SK-N-SH (cell line): Measurements from ENCODE around the gene DUOX2. TPM values are rescaled to one million over a fixed set of nuclear protein-coding genes. Genes with fewer than 3 reads are reported as not detected.

Experiments used
- CTCF ChIA-PET: fragments of 300-600, 350-600 bp; formaldehyde crosslinking; extraction: SDS; loops from one replicate; lab custom pipeline; 2021; lab: Yijun Ruan, JAX
- POLR2A ChIA-PET: fragments of 350-600 bp; sonication (Branson Sonifier 250); formaldehyde crosslinking; extraction: SDS; loops from one replicate; lab custom pipeline; 2020; ENCODE audit warnings: antibody characterized with exemption, inconsistent platforms; lab: Yijun Ruan, JAX
- DNase-seq: peaks from one replicate; pipeline ENCODE4 v3.0.0; 2012
- H2AFZ ChIP-seq: fragments of 200-600 bp; sonication (generic); 2 replicates; pipeline ENCODE4 v1.8.1; 2016; ENCODE audit warnings: antibody characterized with exemption, mild to moderate bottlenecking, low read depth
- H3F3A ChIP-seq: fragments of 200-600 bp; sonication (generic); replicated peaks from 2 replicates; pipeline ENCODE3; 2016; ENCODE audit warnings: antibody characterized with exemption, mild to moderate bottlenecking; ENCODE audit not compliant: insufficient read depth
- H3K27ac ChIP-seq, 2 experiments: fragments of 200-500 bp in 1 of 2; fragments of 200-600 bp in 1 of 2; sonication (Bioruptor generic) in 1 of 2; sonication (generic), shearing (Covaris generic) in 1 of 2; 2 replicates each; pipeline versions ENCODE4 v1.5.1 to v1.6.1; 2014 to 2016; ENCODE audit warnings: low read depth in 2 of 2, inconsistent platforms in 1 of 2, low read length in 1 of 2, mild to moderate bottlenecking in 1 of 2, mixed read lengths in 1 of 2
- H3K27me3 ChIP-seq: fragments of 200-600 bp; sonication (generic), shearing (Covaris generic); 2 replicates; pipeline ENCODE4 v1.6.1; 2016; ENCODE audit warnings: mixed run types; ENCODE audit not compliant: insufficient read depth
- H3K36me3 ChIP-seq, 2 experiments: fragments of 200-500 bp in 1 of 2; fragments of 200-600 bp in 1 of 2; sonication (Bioruptor generic) in 1 of 2; sonication (generic) in 1 of 2; replicated peaks in 1 of 2; 2 replicates each; pipeline versions ENCODE3 to v1.5.1; 2014 to 2016; ENCODE audit warnings: low read length in 1 of 2, mild to moderate bottlenecking in 1 of 2; ENCODE audit not compliant: insufficient read depth in 2 of 2, control insufficient read depth in 1 of 2
- H3K4me1 ChIP-seq, 2 experiments: fragments of 200-500 bp in 1 of 2; fragments of 200-600 bp in 1 of 2; sonication (Bioruptor generic) in 1 of 2; sonication (generic), shearing (Covaris generic) in 1 of 2; 2 replicates each; pipeline versions ENCODE4 v1.5.1 to v1.6.1; 2014 to 2016; ENCODE audit warnings: low read depth in 1 of 2, low read length in 1 of 2, mixed run types in 1 of 2; ENCODE audit not compliant: insufficient read depth in 2 of 2, control insufficient read depth in 1 of 2
- H3K4me2 ChIP-seq: fragments of 200-600 bp; sonication (generic), shearing (Covaris generic); 2 replicates; pipeline ENCODE4 v1.6.1; 2017; ENCODE audit warnings: mixed run types
- H3K4me3 ChIP-seq, 2 experiments: fragments of 200-500 bp in 1 of 2; fragments of 200-600 bp in 1 of 2; sonication (Bioruptor generic) in 1 of 2; sonication (generic), shearing (Covaris generic) in 1 of 2; 2 replicates each; pipeline versions ENCODE4 v1.5.1 to v1.8.1; 2014 to 2016; ENCODE audit warnings: low read depth in 2 of 2, inconsistent platforms in 1 of 2, low read length in 1 of 2, mild to moderate bottlenecking in 1 of 2, mixed read lengths in 1 of 2, moderate library complexity in 1 of 2
- H3K79me2 ChIP-seq: fragments of 200-600 bp; sonication (generic); 2 replicates; pipeline ENCODE4 v1.8.1; 2017; ENCODE audit warnings: mild to moderate bottlenecking; ENCODE audit not compliant: insufficient read depth
- H3K9ac ChIP-seq: fragments of 200-600 bp; sonication (generic); 2 replicates; pipeline ENCODE4 v1.6.1; 2017; ENCODE audit warnings: mixed run types
- H3K9me2 ChIP-seq: fragments of 200-600 bp; sonication (generic); 2 replicates; pipeline ENCODE4 v1.6.1; 2017; ENCODE audit warnings: mixed run types
- H3K9me3 ChIP-seq: fragments of 200-600 bp; sonication (generic); 2 replicates; pipeline ENCODE4 v1.6.1; 2017; ENCODE audit warnings: mixed run types, mild to moderate bottlenecking, moderate library complexity
- H4K20me1 ChIP-seq: fragments of 200-600 bp; sonication (generic); 2 replicates; pipeline ENCODE4 v1.6.1; 2017; ENCODE audit warnings: mild to moderate bottlenecking, mixed run types; ENCODE audit not compliant: insufficient read depth
- CHD2 ChIP-seq: fragments of 150-350 bp; IDR thresholded peaks from 2 replicates; pipeline ENCODE4 v1.6.1; 2018; ENCODE audit warnings: low read length; ENCODE audit not compliant: partially characterized antibody
- EP300 ChIP-seq, 2 experiments: IDR thresholded peaks; 2 replicates each; pipeline versions ENCODE4 v1.4.0 to v1.6.1; 2012; ENCODE audit warnings: borderline replicate concordance in 1 of 2, low read depth in 1 of 2, low read length in 1 of 2
- FOSL2 ChIP-seq: IDR thresholded peaks from 2 replicates; pipeline ENCODE4 v1.4.0; 2012; ENCODE audit warnings: low read depth, mild to moderate bottlenecking, moderate library complexity, borderline replicate concordance
- FOXJ3 ChIP-seq: sonication (generic); formaldehyde crosslinking; IDR thresholded peaks from 2 replicates; pipeline ENCODE4 v1.5.1; 2020; ENCODE audit warnings: mild to moderate bottlenecking, missing genetic modification reagents
- FOXM1 ChIP-seq: IDR thresholded peaks from 2 replicates; pipeline ENCODE4 v1.4.0; 2012; ENCODE audit warnings: low read depth, mild to moderate bottlenecking
- GABPA ChIP-seq: IDR thresholded peaks from 2 replicates; pipeline ENCODE4 v1.4.0; 2012; ENCODE audit warnings: low read depth, mild to moderate bottlenecking
- JUND ChIP-seq: IDR thresholded peaks from 2 replicates; pipeline ENCODE4 v1.4.0; 2012
- MEF2A ChIP-seq: IDR thresholded peaks from 2 replicates; pipeline ENCODE4 v1.4.0; 2012; ENCODE audit warnings: low read depth, borderline replicate concordance
- NFIC ChIP-seq: IDR thresholded peaks from 2 replicates; pipeline ENCODE4 v1.4.0; 2012; ENCODE audit warnings: borderline replicate concordance
- RAD21 ChIP-seq: IDR thresholded peaks from 2 replicates; pipeline ENCODE4 v1.6.1; 2012; ENCODE audit warnings: mild to moderate bottlenecking, low read length
- RCOR1 ChIP-seq: fragments of 150-350 bp; IDR thresholded peaks from 2 replicates; pipeline ENCODE4 v1.6.1; 2017; ENCODE audit warnings: antibody characterized with exemption, low read length
- REST ChIP-seq: IDR thresholded peaks from 2 replicates; pipeline ENCODE4 v1.6.1; 2012; ENCODE audit warnings: mild to moderate bottlenecking, low read depth, low read length, moderate library complexity
- RFX5 ChIP-seq: IDR thresholded peaks from 2 replicates; pipeline ENCODE4 v1.6.1; 2012; ENCODE audit warnings: mild to moderate bottlenecking, improper control_type of control experiment, low read length
- SIN3A ChIP-seq: IDR thresholded peaks from 2 replicates; pipeline ENCODE4 v1.6.1; 2012; ENCODE audit warnings: low read depth, mild to moderate bottlenecking, low read length, moderate library complexity, borderline replicate concordance
- TEAD4 ChIP-seq: IDR thresholded peaks from 2 replicates; pipeline ENCODE4 v1.4.0; 2012; ENCODE audit warnings: mild to moderate bottlenecking, borderline replicate concordance; ENCODE audit not compliant: insufficient read depth
- USF2 ChIP-seq: fragments of 150-350 bp; IDR thresholded peaks from 2 replicates; pipeline ENCODE4 v1.6.1; 2017; ENCODE audit warnings: antibody characterized with exemption, low read length, low read depth, borderline replicate concordance
- YY1 ChIP-seq: IDR thresholded peaks from 2 replicates; pipeline ENCODE4 v1.4.0; 2012; ENCODE audit warnings: low read depth, mild to moderate bottlenecking
- ZBTB33 ChIP-seq: IDR thresholded peaks from 2 replicates; pipeline ENCODE4 v1.4.0; 2012; ENCODE audit warnings: low read depth, borderline replicate concordance
- WGBS: methylation state at CpG from one replicate; pipeline ENCODE4 v1.1.6; 2017; ENCODE audit warnings: low lambda C conversion rate; 5-methylcytosine and 5-hydroxymethylcytosine counted together
- polyA plus RNA-seq, 3 experiments: library from polyadenylated mRNA; depleted of rRNA; stranded (reverse); fragments of >200 nt; gene quantifications; 2 replicates each; pipeline ENCODE4 v1.2.3, GENCODE V29; 2012

The DUOX2 gene
- 0.02 TPM in 1 of 2 replicates, not detected in the other for polyA plus RNA-seq (2012; rRNA removed)
- under 0.01 and 0.01 TPM in 2 replicates for polyA plus RNA-seq (2012; cell fraction: cytosol; rRNA removed)
- 0.02 TPM in 2 replicates for polyA plus RNA-seq (2012; cell fraction: nucleus; rRNA removed)

GRCh38 chr15:45114076-45114750 is at the start of gene DUOX2, which contains the start of gene DUOXA2:
Gene DUOX2 (minus strand): TSS chr15:45114172. CDS start chr15:45113411, 761 bp downstream.
Gene DUOXA2 (plus strand): TSS chr15:45114326. CDS start chr15:45114606, 280 bp downstream.
- ChIA-PET POLR2A (no interaction called here), CTCF (interaction anchor here (0.6 to 2.3 kb wide), 10 partner anchors 9 to 344 kb away, joined by 3 to 7 read pairs (median 4); no protein-coding TSS in a partner anchor)
- Histone ChIP-seq H3K79me2 (no peaks in the 10 kb centered on the region), H3K4me2 (peak within 1 kb of the TSS; percentile 65; the same call in 1 of the 2 replicates), H3F3A (no peaks in the 10 kb centered on the region), H3K9ac (no peak within 1 kb of the TSS), H3K36me3 (no peaks in the 10 kb centered on the region), H4K20me1 (no peaks in the 10 kb centered on the region), H3K9me3 (no peaks in the 10 kb centered on the region), H3K9me2 (no peaks in the 10 kb centered on the region), H3K4me3 (peak within 1 kb of the TSS in 1 of 2 experiments; percentile 9; a peak in 1 of 4 replicates), H2AFZ (no peak within 1 kb of the TSS), H3K27me3 (peaks cover 56% of the 10 kb centered on the region), H3K27ac (no peak within 1 kb of the TSS), H3K4me1 (peaks cover 0 to 28% of the 10 kb centered on the region in 2 experiments; a peak in 1 of 4 replicates)
- peak; percentile 66 for DNase-seq
- WGBS, result 20% methylated on average over 18 of the region's 42 CpGs
- TF ChIP-seq SIN3A (no peak), ZBTB33 (no peak), TEAD4 (no peak), GABPA (no peak), RCOR1 (no peak), RFX5 (no peak), REST (no peak), EP300 (IDR thresholded peaks at IDR 0.05; ENCODE audit: borderline replicate concordance in 1 of 2, low read depth in 1 of 2, low read length in 1 of 2) (no peak), FOSL2 (no peak), FOXM1 (no peak), RAD21 (no peak), NFIC (no peak), MEF2A (no peak), CHD2 (no peak), USF2 (no peak), YY1 (no peak), JUND (no peak), FOXJ3 (no peak)
